Vagina (tissue), 2 donors: Measurements from ENCODE around the gene ATXN1. TPM values are rescaled to one million over a fixed set of nuclear protein-coding genes. Genes with fewer than 3 reads are reported as not detected.

Experiments used
- DNase-seq, 2 donors: peaks; one replicate each; pipeline ENCODE4 v3.0.0-alpha.2; 2017; ENCODE audit errors: extremely low spot score in 2 of 2
- H3K27ac ChIP-seq: fragments of 200-600 bp; sonication (generic); one replicate; pipeline ENCODE4 v1.5.1; 2019
- H3K27me3 ChIP-seq: fragments of 200-600 bp; sonication (generic); one replicate; pipeline ENCODE4 v1.5.1; 2019
- H3K36me3 ChIP-seq, 2 donors: fragments of 200-600 bp; sonication (generic); one replicate each; pipeline ENCODE4 v1.5.1; 2017 to 2019
- H3K4me1 ChIP-seq: fragments of 200-600 bp; sonication (generic); one replicate; pipeline ENCODE4 v1.5.1; 2019
- H3K4me3 ChIP-seq, 2 donors: fragments of 200-600 bp; sonication (generic); 1 replicate in 1 of 2; 2 replicates in 1 of 2; pipeline ENCODE4 v1.5.1; 2016 to 2019
- H3K9me3 ChIP-seq: fragments of 200-600 bp; sonication (generic); one replicate; pipeline ENCODE4 v1.5.1; 2019
- CTCF ChIP-seq, 3 experiments: fragments of 450-650 bp in 2 of 3; fragments of 200-600 bp in 1 of 3; sonication (generic) in 1 of 3; IDR thresholded peaks; one replicate each; pipeline ENCODE4 v1.5.1; 2017 to 2019; ENCODE audit warnings: antibody characterized with exemption in 3 of 3, mild to moderate bottlenecking in 2 of 3, moderate library complexity in 2 of 3
- POLR2A ChIP-seq, 2 donors: fragments of 450-650 bp; IDR thresholded peaks; one replicate each; pipeline ENCODE4 v1.6.1; 2017; ENCODE audit warnings: antibody characterized with exemption in 2 of 2, mild to moderate bottlenecking in 2 of 2, moderate library complexity in 2 of 2
- POLR2AphosphoS5 ChIP-seq, 2 donors: sonication (generic); formaldehyde crosslinking; IDR thresholded peaks; one replicate each; pipeline ENCODE4 v1.9.0; 2017; ENCODE audit warnings: antibody characterized with exemption in 2 of 2, mild to moderate bottlenecking in 2 of 2, low read depth in 1 of 2; ENCODE audit not compliant: insufficient read depth in 1 of 2
- intact Hi-C: fragments of 100-400 bp; cut with DNase I; formaldehyde crosslinking; loops from one replicate; pipeline ENCODE4 v1.15.1; 2023
- total RNA-seq: library from RNA; depleted of rRNA; stranded (reverse); fragments of >200 nt; gene quantifications from one replicate; pipeline ENCODE4 v1.2.3, GENCODE V29; 2016

ATXN1 gene
- total RNA-seq, 1 donor from 2014 or later, result 43.2 TPM

- H3K9me3 ChIP-seq, result no peaks in the 10 kb centered on the region
- no peaks in the 10 kb centered on the region for H3K36me3 ChIP-seq
- intact Hi-C loops, result no loop called here
- peak overlapping the region; percentile 60 for H3K27ac ChIP-seq
- TF ChIP-seq POLR2A (IDR thresholded peaks at IDR 0.05) (no peak), CTCF (IDR thresholded peaks at IDR 0.05) (no peak), POLR2AphosphoS5 (IDR thresholded peaks at IDR 0.05; ENCODE audit: insufficient read depth in 1 of 2, low read depth in 1 of 2) (peak in 1 of 2 donors; percentile 15)
- no peaks in the 10 kb centered on the region for H3K27me3 ChIP-seq
- no peak for DNase-seq
- peaks cover 18% of the 10 kb centered on the region for H3K4me1 ChIP-seq
- H3K4me3 ChIP-seq, result no peak overlapping the region
These were observed 400.1 kb downstream of the ATXN1 start for GRCh38 chr6:16361121-16361520.

GRCh38 chr6:16360365-16360764 is 400.9 kb downstream of the ATXN1 start:
- TF ChIP-seq POLR2AphosphoS5 (IDR thresholded peaks at IDR 0.05; ENCODE audit: insufficient read depth in 1 of 2, low read depth in 1 of 2) (no peak), CTCF (IDR thresholded peaks at IDR 0.05) (no peak), POLR2A (IDR thresholded peaks at IDR 0.05) (no peak)
- Histone ChIP-seq H3K9me3 (no peaks in the 10 kb centered on the region), H3K27ac (peak overlapping the region; percentile 60), H3K4me3 (no peak overlapping the region), H3K27me3 (no peaks in the 10 kb centered on the region), H3K4me1 (peaks cover 18% of the 10 kb centered on the region), H3K36me3 (no peaks in the 10 kb centered on the region)
- intact Hi-C loops, result no loop called here
- no peak for DNase-seq

GRCh38 chr6:16359563-16359962 is 401.7 kb downstream of the ATXN1 start:
- no peak for DNase-seq
- Histone ChIP-seq H3K9me3 (no peaks in the 10 kb centered on the region), H3K4me3 (no peak overlapping the region), H3K4me1 (peaks cover 18% of the 10 kb centered on the region), H3K27me3 (no peaks in the 10 kb centered on the region), H3K27ac (no peak overlapping the region), H3K36me3 (no peaks in the 10 kb centered on the region)
- intact Hi-C loops, result no loop called here
- TF ChIP-seq CTCF (IDR thresholded peaks at IDR 0.05) (no peak), POLR2AphosphoS5 (IDR thresholded peaks at IDR 0.05; ENCODE audit: insufficient read depth in 1 of 2, low read depth in 1 of 2) (no peak), POLR2A (IDR thresholded peaks at IDR 0.05) (no peak)

- DNase-seq, result no peak
- no peak overlapping the region for H3K27ac ChIP-seq
- intact Hi-C loops, result no loop called here
- H3K9me3 ChIP-seq, result no peaks in the 10 kb centered on the region
- peaks cover 18% of the 10 kb centered on the region for H3K4me1 ChIP-seq
- TF ChIP-seq POLR2A (IDR thresholded peaks at IDR 0.05), result no peak
- TF ChIP-seq POLR2AphosphoS5 (IDR thresholded peaks at IDR 0.05; ENCODE audit: insufficient read depth in 1 of 2, low read depth in 1 of 2), result no peak
- TF ChIP-seq CTCF (IDR thresholded peaks at IDR 0.05), result no peak
- H3K36me3 ChIP-seq, result no peaks in the 10 kb centered on the region
- no peaks in the 10 kb centered on the region for H3K27me3 ChIP-seq
- no peak overlapping the region for H3K4me3 ChIP-seq
These were observed 402.6 kb downstream of the ATXN1 start for GRCh38 chr6:16358531-16359138.

GRCh38 chr6:16355699-16356446 is 405.4 kb downstream of the ATXN1 start:
- no peak for DNase-seq
- Histone ChIP-seq H3K36me3 (no peaks in the 10 kb centered on the region), H3K4me3 (no peak overlapping the region), H3K27me3 (no peaks in the 10 kb centered on the region), H3K27ac (no peak overlapping the region), H3K9me3 (no peaks in the 10 kb centered on the region), H3K4me1 (peaks cover 17% of the 10 kb centered on the region)
- intact Hi-C loops, result no loop called here
- TF ChIP-seq POLR2AphosphoS5 (IDR thresholded peaks at IDR 0.05; ENCODE audit: insufficient read depth in 1 of 2, low read depth in 1 of 2) (no peak), POLR2A (IDR thresholded peaks at IDR 0.05) (no peak), CTCF (IDR thresholded peaks at IDR 0.05) (no peak)
